ENCODE measurements around the gene ERG.

DNA sequence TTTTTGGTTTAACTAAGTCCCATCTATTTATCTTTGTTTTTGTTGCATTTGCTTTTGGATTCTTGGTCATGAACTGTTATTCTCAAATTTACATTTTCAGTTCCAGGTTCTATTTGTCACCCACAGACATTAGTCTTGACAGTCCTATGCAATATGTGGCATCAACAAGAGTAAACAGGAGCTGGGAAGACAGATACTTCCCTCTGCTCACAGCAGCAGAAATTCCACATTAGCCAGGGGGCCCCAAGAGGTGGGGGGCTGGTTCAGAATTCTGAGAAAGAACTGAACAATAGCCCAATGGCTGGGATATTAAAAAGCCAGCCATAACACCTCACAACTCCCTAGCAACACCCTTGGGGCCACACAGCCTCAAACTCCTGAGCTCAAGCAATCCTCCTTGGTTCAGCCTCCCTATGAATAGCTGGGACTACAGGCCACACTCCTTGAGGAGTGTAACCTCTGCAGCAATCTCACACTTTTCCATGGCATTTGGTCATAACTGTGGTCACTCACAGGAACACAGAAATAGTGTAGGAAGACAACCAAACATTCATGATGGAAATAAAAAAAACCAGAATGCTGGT is 67.8 kb downstream of the ERG start:
- TF ChIP-seq, protein P1, sequence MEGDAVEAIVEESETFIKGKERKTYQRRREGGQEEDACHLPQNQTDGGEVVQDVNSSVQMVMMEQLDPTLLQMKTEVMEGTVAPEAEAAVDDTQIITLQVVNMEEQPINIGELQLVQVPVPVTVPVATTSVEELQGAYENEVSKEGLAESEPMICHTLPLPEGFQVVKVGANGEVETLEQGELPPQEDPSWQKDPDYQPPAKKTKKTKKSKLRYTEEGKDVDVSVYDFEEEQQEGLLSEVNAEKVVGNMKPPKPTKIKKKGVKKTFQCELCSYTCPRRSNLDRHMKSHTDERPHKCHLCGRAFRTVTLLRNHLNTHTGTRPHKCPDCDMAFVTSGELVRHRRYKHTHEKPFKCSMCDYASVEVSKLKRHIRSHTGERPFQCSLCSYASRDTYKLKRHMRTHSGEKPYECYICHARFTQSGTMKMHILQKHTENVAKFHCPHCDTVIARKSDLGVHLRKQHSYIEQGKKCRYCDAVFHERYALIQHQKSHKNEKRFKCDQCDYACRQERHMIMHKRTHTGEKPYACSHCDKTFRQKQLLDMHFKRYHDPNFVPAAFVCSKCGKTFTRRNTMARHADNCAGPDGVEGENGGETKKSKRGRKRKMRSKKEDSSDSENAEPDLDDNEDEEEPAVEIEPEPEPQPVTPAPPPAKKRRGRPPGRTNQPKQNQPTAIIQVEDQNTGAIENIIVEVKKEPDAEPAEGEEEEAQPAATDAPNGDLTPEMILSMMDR (IDR thresholded peaks at IDR 0.05; ENCODE audit: poor library complexity, severe bottlenecking), result no peak
- TF ChIP-seq EP300 (conservative IDR thresholded peaks at IDR 0.05; ENCODE audit: poor library complexity, severe bottlenecking), result no peak
- TF ChIP-seq SMC3 (conservative IDR thresholded peaks at IDR 0.05; ENCODE audit: poor library complexity), result no peak
- TF ChIP-seq POLR2AphosphoS5 (IDR thresholded peaks at IDR 0.05), result no peak
